ENCODE results near the gene PCBP2.

DNA sequence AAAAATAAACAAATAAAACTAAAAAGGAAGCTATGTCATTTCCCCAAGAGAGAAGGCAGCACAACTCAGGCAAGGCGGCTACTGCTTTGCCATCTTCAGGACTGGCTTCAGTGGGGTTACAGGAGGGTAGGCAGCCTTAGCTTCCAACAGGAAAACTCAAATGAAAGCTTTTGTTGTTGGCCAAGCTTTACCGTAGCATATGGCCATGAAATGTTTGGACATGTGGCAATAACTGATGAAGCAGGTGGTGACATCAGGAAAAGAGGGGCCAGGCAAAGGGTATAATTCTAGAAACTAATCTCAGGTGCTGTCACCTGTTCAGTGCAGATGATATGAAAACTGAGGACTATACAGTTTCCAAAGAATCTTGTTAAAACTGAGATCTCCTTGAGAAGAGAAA, 78.2 kb downstream of the PCBP2 start:
- TF ChIP-seq, protein P1, sequence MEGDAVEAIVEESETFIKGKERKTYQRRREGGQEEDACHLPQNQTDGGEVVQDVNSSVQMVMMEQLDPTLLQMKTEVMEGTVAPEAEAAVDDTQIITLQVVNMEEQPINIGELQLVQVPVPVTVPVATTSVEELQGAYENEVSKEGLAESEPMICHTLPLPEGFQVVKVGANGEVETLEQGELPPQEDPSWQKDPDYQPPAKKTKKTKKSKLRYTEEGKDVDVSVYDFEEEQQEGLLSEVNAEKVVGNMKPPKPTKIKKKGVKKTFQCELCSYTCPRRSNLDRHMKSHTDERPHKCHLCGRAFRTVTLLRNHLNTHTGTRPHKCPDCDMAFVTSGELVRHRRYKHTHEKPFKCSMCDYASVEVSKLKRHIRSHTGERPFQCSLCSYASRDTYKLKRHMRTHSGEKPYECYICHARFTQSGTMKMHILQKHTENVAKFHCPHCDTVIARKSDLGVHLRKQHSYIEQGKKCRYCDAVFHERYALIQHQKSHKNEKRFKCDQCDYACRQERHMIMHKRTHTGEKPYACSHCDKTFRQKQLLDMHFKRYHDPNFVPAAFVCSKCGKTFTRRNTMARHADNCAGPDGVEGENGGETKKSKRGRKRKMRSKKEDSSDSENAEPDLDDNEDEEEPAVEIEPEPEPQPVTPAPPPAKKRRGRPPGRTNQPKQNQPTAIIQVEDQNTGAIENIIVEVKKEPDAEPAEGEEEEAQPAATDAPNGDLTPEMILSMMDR (IDR thresholded peaks at IDR 0.05), result no peak
- TF ChIP-seq POLR2A (IDR thresholded peaks at IDR 0.05; ENCODE audit: low read depth), result no peak

Measured in esophagus muscularis mucosa (tissue), 3 donors.